Endothelial cell of hepatic sinusoid (primary cell): ENCODE results near the gene TEDC2.

ENCODE experiments used
- in situ Hi-C: cut with HindIII; loops from 2 replicates; pipeline ENCODE4 v1.10.0; 2017; ENCODE audit warnings: low sequenced_read_pairs

Gene TEDC2

DNA sequence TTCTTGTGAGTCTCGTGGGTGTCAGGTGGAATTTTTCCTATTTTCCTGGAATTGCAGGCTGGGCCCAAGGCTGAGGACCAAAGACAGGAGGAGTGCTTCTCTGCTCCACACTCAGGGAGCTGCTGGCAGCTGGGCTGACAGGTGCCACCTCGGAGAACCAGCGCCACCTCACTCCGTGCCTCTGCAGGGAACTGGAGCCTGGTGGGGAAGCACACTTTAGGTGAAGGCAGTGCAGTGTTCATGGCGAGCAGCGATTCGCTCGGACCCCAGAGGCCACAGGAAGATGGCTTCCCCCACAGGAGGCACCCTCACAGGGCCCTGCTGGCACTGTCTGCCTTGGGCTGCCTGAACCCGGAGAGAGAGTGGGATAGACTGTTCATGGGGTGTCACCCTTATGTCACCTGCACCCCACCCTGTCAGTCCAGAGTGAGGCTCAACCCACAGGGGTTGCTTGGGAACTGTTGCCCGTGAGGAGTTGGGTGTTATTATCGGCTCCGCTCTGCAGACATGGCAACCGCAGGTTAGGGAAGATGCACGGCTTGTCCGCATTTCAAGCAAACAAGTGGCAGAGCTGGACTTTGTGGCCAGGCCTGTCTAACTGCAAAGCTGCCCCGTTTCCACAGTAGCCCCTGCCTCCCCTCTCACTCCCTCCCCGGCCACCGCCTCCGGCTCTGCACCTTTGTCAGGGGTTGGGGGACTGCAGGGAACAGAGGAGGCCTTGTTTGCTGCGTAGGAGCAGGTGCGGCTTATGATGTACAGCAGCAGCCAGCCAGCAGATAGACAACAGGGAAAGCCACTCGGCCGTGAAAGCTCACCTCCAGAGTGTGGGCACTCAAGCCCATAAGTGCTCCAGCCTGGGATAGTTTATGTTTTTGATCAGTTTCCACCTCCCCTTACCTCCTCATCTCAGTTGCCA is 30.5 kb downstream of the TEDC2 start:
- in situ Hi-C loops: no loop called here

GRCh38 chr16:2492292-2492691 is 32.4 kb downstream of the TEDC2 start:
- in situ Hi-C loops: no loop called here

DNA sequence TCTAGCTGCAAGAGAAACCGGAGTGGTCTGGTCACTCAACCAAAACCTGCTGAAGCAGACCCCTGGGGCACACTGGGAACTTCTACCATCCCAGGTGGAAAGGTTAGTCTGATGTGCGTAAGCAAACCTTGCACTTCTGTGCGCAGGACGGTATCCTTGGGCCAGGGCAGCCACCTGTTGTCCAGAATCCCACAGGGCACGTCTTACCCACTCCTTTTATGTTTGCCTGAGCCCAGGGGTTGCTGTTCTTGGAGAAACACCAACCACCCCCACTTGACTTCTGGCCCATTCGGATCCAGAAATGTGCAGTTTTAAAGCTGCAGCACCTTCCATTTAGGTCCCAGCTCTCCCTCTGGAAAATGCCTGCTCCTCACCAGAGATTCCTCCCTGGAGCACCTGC is 33.7 kb downstream of the TEDC2 start:
- in situ Hi-C loops: no loop called here

DNA sequence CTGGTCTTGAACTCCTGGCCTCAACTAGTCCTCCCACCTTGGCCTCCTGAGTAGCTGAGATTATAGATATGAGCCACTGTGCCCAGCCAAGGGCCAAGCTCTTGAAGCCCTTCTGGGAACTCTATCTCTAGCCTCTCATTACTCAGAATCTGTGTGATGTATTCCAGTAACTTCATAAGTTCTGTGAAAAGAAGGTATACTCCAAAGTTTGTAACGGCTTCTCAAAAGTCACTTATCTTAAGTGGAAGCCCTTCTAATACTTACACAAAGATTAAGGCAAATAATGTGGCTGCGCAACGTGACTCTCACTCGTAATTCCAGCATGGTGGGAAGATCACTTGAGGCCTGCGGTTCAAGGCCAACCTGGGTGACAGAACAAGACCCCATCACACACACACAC is 34.7 kb downstream of the TEDC2 start:
- in situ Hi-C loops: no loop called here

DNA sequence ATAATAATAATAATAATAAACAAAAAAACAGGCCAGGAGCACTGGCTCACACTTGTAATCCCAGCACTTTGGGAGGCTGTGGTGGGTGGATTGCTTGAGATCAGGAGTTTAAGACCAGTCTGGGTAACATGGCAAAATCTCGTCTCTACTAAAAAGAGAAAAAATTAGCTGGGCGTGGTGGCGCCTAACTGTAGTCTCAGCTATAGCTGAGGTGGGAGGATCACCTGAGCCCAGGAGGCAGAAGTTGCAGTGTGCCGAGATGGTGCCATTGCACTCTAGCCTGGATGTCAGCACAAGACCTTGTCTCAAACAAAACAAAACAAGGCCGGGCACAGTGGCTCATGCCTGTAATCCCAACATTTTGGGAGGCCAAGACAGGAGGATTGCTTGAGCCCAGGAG is 35.1 kb downstream of the TEDC2 start:
- in situ Hi-C loops: no loop called here

DNA sequence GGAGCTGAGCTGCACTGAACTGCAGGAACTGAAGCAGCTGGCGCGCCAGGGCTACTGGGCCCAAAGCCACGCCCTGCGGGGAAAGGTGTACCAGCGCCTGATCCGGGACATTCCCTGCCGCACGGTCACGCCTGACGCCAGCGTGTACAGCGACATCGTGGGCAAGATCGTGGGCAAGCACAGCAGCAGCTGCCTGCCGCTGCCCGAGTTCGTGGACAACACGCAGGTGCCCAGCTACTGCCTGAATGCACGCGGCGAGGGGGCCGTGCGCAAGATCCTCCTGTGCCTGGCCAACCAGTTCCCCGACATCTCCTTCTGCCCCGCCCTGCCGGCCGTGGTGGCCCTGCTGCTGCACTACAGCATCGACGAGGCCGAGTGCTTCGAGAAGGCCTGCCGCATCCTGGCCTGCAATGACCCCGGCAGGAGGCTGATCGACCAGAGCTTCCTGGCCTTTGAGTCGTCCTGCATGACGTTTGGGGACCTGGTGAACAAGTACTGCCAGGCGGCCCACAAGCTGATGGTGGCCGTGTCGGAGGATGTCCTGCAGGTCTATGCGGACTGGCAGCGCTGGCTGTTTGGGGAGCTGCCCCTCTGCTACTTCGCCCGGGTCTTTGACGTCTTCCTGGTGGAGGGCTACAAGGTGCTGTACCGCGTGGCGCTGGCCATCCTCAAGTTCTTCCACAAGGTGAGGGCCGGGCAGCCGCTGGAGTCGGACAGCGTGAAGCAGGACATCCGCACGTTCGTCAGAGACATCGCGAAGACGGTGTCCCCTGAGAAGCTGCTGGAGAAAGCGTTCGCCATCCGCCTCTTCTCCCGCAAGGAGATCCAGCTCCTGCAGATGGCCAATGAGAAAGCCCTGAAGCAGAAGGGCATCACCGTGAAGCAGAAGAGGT is 36.6 kb downstream of the TEDC2 start:
- in situ Hi-C loops: no loop called here

DNA sequence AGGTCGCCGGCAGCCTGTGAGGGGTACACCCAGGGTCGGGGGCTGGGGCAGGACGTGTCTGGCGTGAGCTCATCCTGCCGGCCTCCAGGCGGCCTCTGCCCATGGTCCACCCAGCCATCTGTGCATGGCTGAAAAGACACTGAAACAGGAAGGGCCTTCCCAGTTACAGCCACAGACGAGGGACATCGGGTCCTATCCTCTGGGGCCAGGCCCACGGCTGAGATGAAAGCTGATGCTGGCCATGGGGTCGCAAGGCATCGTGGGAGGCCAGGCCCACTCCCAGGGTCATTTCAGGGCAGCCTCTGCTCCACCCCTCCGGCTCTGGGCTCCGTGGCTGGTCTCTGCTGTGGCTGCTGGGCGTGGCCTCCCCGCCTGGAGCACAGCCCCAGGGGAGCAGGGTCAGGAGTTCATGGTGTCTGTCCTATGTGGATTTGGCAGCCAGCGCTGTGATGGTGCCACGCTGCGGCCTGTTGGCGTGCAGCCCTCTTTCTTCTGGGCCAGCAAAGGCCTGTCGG is 37.3 kb downstream of the TEDC2 start:
- in situ Hi-C loops: no loop called here

DNA sequence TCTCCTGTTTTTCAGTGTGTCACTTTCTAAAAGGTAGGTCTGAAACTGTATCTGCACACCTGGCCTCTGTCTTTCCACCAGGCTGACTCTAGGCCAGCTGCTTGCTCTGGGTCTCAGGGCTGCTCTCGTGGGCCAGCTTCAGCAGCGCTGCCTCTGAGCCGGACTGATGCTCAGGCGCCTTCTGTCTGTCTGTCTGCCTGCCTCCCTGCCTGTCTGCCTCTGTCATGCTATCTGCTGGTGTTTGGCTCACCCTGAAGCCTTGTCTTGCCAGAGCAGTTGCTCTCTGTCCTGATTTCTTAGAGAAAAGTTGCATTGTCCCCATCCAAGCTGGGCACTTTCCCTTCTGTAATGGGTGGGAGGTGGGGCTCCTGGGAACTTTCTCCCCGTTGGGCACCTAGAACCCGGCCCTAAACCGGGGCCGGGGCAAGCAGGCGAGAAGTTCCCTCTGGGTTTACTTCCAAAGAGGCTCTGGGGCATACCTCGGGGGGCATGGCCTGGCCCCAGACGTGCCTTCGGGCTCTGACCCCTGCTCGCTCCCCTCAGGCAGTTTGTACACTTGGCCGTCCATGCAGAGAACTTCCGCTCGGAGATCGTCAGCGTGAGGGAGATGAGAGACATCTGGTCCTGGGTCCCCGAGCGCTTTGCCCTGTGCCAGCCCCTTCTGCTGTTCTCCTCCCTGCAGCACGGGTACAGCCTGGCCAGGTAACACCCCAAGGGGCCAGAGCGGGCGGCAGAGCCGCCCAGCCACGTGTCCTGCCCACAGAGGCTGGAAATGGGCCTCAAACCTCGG is 38.0 kb downstream of the TEDC2 start:
- in situ Hi-C loops: no loop called here

DNA sequence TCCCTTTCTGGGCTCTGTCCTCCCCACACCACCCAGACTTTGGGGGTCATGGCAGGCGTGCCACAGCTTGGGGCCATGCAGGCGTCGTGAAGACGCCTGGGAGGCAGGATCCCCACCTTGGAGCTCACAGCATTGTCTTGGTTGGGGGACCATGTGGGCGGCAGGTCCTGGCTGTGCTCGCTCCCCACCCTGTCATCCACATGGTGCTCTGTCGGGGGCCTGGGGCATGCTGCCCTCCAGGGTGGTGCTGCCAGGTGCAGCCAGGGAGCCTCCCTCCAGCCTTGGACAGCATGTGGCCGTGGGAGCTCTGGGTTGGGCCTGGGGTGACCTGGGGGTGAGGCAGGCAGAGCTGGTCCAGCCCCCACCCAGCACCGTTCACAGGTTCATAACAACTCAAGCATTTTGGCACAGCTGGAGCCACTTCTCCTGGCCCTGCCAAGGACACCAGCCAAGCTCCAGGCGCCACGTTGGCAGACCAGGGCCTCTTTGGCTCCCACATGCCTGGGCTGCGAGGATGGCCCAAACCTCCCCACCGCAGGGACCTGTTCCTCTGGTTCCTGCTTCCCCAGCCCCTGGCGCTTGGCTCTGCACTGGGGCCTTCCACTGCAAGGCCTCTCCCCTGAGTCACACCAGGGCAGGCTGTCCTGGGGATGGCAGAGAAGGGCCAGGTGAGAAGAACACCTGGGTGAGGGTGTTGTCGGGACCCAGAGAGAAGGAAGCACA is 38.8 kb downstream of the TEDC2 start:
- in situ Hi-C loops: no loop called here

DNA sequence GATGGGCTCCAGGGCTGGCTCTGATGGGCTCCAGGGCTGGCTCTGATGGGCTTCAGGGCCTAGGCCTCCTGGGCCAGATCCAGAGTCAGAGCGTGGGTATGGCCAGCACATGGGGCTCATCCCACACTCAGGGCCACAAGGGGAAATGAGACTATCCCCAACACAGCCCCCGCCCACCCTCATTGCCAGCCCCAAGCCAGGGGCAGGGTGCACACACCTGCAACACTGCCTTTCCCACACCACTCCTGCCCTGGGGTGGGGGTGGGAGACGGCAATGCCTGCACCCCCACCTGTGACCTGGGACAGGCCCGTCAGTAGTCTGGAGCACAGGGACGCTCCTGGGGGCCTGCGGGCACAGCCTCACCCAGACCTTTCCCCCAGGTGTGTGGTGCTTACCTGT is 39.5 kb downstream of the TEDC2 start:
- in situ Hi-C loops: no loop called here

DNA sequence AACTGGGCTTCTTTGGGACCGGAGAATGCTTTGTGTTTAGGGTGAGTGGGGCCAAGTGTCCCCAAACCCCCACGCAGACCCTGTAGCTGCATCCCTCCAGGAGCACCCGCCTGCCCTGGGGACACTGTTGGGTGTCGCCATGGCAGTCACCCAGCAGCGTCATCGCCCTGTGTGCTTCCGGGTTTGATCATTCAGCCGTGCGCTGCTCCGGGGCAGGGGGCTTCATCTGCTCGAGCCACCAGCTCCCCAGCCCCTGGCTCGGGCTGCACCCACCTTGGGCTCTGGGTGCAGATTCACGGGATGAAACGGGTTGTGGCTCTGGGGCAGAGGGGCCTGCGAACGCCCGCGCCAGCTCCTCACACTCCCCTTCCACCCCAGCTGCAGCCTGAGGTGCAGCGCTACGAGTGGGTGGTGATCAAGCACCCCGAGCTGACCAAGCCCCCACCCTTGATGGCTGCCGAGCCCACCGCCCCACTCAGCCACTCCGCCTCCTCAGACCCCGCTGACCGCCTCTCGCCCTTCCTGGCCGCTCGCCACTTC is 40.1 kb downstream of the TEDC2 start:
- in situ Hi-C loops: loop anchor here (10.0 kb wide), 4 partner anchors 75 to 465 kb away; partner anchors contain the start of gene CCNF

GRCh38 chr16:2500430-2500917 is 40.6 kb downstream of the TEDC2 start:
- in situ Hi-C loops: loop anchor here (10.0 kb wide), 4 partner anchors 76 to 466 kb away; partner anchors contain the start of gene CCNF

- in situ Hi-C loops: loop anchor here (10.0 kb wide), 4 partner anchors 76 to 466 kb away; partner anchors contain the start of gene CCNF
Measured at GRCh38 chr16:2500918-2501750, 41.2 kb downstream of the TEDC2 start.

DNA sequence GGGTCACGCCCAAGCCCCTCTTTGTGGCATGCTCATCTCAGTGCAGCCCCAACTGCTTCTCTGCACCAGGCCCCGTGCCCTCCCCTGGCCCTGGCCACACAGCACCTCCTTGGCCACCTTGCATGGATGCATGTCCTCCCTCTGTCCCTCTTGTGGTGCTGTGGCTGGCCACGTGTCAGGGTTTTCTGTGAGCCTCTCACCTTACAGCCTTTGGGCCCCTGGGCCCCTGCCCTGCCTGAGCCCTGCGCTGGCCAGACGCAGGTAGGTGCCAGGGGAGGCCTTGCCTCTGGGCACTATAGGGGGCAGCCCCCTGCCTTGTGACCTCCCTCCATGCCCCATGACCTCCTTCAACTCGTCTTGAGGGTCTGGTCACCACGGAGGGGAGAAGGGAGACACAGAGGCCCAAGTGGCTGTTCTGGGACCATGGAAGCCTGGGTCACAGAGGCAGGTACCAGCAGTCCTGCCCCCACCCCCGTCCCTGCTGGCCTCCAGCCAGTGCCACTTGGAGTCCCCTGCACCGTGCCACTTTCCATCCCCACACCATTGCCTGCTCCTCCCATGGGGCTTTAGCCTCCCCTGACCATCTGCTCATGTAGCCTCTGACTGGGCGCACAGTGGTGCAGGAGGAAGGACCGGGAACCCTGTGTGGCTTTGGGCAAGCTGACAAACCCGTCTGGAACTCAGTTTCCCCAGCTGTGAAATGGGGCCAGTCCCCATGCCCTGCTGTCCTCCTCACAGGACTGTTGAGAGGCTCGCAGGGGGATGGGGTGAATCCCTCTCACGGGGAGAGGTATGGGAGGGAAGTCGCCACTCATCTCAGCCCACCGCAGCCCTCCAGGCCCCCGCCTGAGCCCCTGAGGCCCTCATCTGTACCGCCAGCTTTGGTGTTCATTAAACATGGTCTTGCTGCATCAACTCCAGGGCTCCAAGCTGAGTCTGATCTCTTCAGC is 42.3 kb downstream of the TEDC2 start:
- in situ Hi-C loops: loop anchor here (10.0 kb wide), 4 partner anchors 77 to 467 kb away; partner anchors contain the start of gene CCNF

GRCh38 chr16:2505695-2506094 is 45.8 kb downstream of the TEDC2 start:
- in situ Hi-C loops: loop anchor here (10.0 kb wide), 4 partner anchors 81 to 471 kb away; partner anchors contain the start of gene CCNF

DNA sequence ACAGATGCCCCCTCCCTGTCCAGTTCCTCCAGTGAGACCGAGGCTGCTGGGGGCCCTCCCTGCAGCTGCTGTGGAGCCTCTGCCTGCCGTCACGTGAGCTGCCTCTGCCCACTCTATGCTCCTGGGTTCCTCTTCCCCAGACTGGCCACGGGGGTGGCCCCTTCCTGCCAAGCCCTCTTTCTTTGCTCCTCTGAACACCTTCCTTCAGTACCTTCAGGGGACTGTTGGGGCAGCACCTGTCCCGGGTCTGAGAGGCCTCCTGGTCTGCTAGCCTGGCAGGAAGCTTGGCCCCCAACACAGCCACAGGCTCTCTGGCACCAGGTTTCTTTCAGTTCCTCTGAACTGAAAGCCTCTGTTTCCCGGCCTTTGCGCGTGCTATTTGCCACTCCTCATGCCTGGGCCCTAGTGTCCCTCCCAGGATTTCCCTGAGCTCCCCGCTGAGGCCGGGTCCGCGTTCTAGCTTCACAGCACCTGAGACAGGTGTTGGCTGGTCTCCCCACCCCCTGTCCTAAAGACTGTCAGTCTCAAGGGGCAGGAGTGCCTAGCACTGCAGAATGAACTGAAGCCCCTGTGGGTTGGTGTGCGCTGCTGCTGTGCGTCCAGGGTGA is 47.2 kb downstream of the TEDC2 start:
- in situ Hi-C loops: loop anchor here (10.0 kb wide), 4 partner anchors 82 to 472 kb away; partner anchors contain the start of gene CCNF

DNA sequence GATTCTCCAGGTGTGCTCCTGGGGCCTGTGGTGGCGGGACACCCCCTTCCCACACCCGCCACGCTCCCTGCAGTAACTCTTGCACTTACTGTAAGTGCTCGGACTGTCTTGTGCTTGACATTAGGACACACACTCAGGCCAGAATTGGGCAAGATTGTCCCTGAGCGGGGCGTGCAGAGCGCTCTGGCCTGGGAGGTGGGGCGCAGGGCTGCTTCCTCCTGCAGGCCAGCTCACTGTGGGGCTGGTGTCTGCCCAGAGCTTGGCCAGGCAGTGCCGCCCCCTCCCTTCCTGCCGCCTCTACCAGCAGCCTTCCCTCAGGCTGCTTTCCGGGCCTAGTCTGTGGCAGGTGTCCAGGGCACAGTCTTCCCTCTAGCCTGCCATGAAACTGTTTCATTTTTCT is 47.8 kb downstream of the TEDC2 start:
- in situ Hi-C loops: loop anchor here (10.0 kb wide), 4 partner anchors 83 to 473 kb away; partner anchors contain the start of gene CCNF
